GM12878 (cell line): ENCODE data around the gene CNGB1. TPM values are rescaled to one million over a fixed set of nuclear protein-coding genes. Genes with fewer than 3 reads are reported as not detected.

Experiments used
- ATAC-seq: fragments of 200-7000 bp; cut with Tn5 transposase; 3 replicates; pipeline ENCODE4 v1.9.1; 2020; ENCODE audit warnings: mild to moderate bottlenecking, moderate library complexity
- BruUV-seq: library from RNA; stranded (reverse); fragments of 400-500 nt; replicated peaks from 2 replicates; lab custom pipeline; 2021; lab: Mats Ljungman, UMichigan
- CTCF ChIA-PET: fragments of 300-600 bp; sonication (Branson Sonifier 250); formaldehyde crosslinking; extraction: SDS; loops from one replicate; lab custom pipeline; 2021; ENCODE audit warnings: inconsistent platforms; lab: Yijun Ruan, JAX
- POLR2A ChIA-PET: fragments of 350-600 bp; formaldehyde crosslinking; extraction: SDS; loops from one replicate; lab custom pipeline; 2021; ENCODE audit warnings: inconsistent platforms; lab: Charles Lee
- RAD21 ChIA-PET: fragments of 300-600 bp; sonication (Branson Sonifier 250); formaldehyde crosslinking; loops from one replicate; lab custom pipeline; 2023; ENCODE audit warnings: antibody characterized with exemption; ENCODE audit not compliant: unreplicated experiment; lab: Charles Lee
- SMC1A ChIA-PET: fragments of 300-600 bp; sonication (Branson Sonifier 250); formaldehyde crosslinking; loops from one replicate; lab custom pipeline; 2023; ENCODE audit not compliant: unreplicated experiment, uncharacterized antibody; lab: Charles Lee
- DNase-seq: peaks from one replicate; pipeline ENCODE4 v3.0.0-alpha.2; 2011; ENCODE audit warnings: low read depth, low spot score
- FAIRE-seq: peaks from 3 replicates; lab custom pipeline; 2011; peaks lifted over from hg19 to GRCh38; lab: Jason Lieb, UNC
- H2AFZ ChIP-seq: 2 replicates; pipeline ENCODE4 v1.6.0; 2011; ENCODE audit warnings: low read depth, low read length, control low read depth; ENCODE audit not compliant: control insufficient read depth
- H3K27ac ChIP-seq: 2 replicates; pipeline ENCODE4 v1.5.1; 2011; ENCODE audit warnings: control low read depth; ENCODE audit not compliant: control insufficient read depth, insufficient read depth
- H3K27me3 ChIP-seq, 2 experiments: replicated peaks in 1 of 2; 2 replicates each; pipeline versions ENCODE4 v1.6.0 to v1.6.1; 2011; ENCODE audit warnings: low read length in 1 of 2; ENCODE audit not compliant: control insufficient read depth in 2 of 2, insufficient read depth in 2 of 2
- H3K36me3 ChIP-seq, 2 experiments: 2 replicates each; pipeline ENCODE4 v1.5.1; 2011; ENCODE audit warnings: low read length in 1 of 2; ENCODE audit not compliant: control insufficient read depth in 2 of 2, insufficient read depth in 2 of 2
- H3K4me1 ChIP-seq: 2 replicates; pipeline ENCODE4 v1.6.1; 2011; ENCODE audit warnings: mild to moderate bottlenecking, low read length, moderate library complexity, mixed read lengths; ENCODE audit not compliant: control insufficient read depth, insufficient read depth
- H3K4me2 ChIP-seq: 2 replicates; pipeline ENCODE4 v1.6.0; 2011; ENCODE audit warnings: control low read depth; ENCODE audit not compliant: control insufficient read depth, insufficient read depth
- H3K4me3 ChIP-seq: fragments of 200-600 bp; sonication (generic); 2 replicates; pipeline ENCODE4 v1.5.1; 2016
- H3K79me2 ChIP-seq: 2 replicates; pipeline ENCODE4 v1.6.0; 2011; ENCODE audit warnings: low read length; ENCODE audit not compliant: control insufficient read depth, insufficient read depth
- H3K9ac ChIP-seq: 2 replicates; pipeline ENCODE4 v1.8.0; 2011; ENCODE audit warnings: low read length, control low read depth, mixed read lengths; ENCODE audit not compliant: control insufficient read depth, insufficient read depth
- H3K9me3 ChIP-seq: replicated peaks from 3 replicates; pipeline ENCODE4 v1.5.1; 2011; ENCODE audit warnings: mild to moderate bottlenecking, low read length; ENCODE audit not compliant: control insufficient read depth, insufficient read depth
- H4K20me1 ChIP-seq: 2 replicates; pipeline ENCODE4 v1.6.0; 2011; ENCODE audit not compliant: control insufficient read depth, insufficient read depth
- ATF3 ChIP-seq: IDR thresholded peaks from 2 replicates; pipeline ENCODE4 v1.6.1; 2011; ENCODE audit warnings: low read depth, mild to moderate bottlenecking, low read length, moderate library complexity, borderline replicate concordance; ENCODE audit errors: extremely low read depth
- BACH1 ChIP-seq: fragments of 450-650 bp; IDR thresholded peaks from 2 replicates; pipeline ENCODE4 v1.6.1; 2017; ENCODE audit warnings: mild to moderate bottlenecking, borderline replicate concordance
- CHD2 ChIP-seq: IDR thresholded peaks from 2 replicates; pipeline ENCODE4 v1.6.1; 2011; ENCODE audit warnings: low read depth, low read length, improper control_type of control experiment, borderline replicate concordance
- CTCF ChIP-seq, 3 experiments: IDR thresholded peaks in 2 of 3; conservative IDR thresholded peaks in 1 of 3; 2 replicates each; pipeline ENCODE4 v1.5.1; 2011; ENCODE audit warnings: low read depth in 3 of 3, low read length in 3 of 3, mild to moderate bottlenecking in 3 of 3, control low read depth in 2 of 3, moderate library complexity in 2 of 3, inconsistent platforms in 1 of 3, mixed read lengths in 1 of 3; ENCODE audit not compliant: control insufficient read depth in 2 of 3, insufficient read depth in 1 of 3; ENCODE audit errors: extremely low read depth in 1 of 3
- EED ChIP-seq: sonication (generic); IDR thresholded peaks from 2 replicates; pipeline ENCODE4 v1.6.1; 2016; ENCODE audit warnings: antibody characterized with exemption, low read depth
- ELK1 ChIP-seq: IDR thresholded peaks from 2 replicates; pipeline ENCODE4 v1.6.1; 2012; ENCODE audit warnings: low read depth, low read length, improper control_type of control experiment
- IKZF2 ChIP-seq, 2 experiments: fragments of 450-650 bp; IDR thresholded peaks; 2 replicates each; pipeline ENCODE4 v1.6.1; 2017; ENCODE audit warnings: mild to moderate bottlenecking in 2 of 2, moderate library complexity in 2 of 2
- JUNB ChIP-seq: IDR thresholded peaks from 2 replicates; pipeline ENCODE4 v1.6.1; 2016; ENCODE audit warnings: antibody characterized with exemption, mild to moderate bottlenecking
- NR2C1 ChIP-seq: fragments of 450-650 bp; IDR thresholded peaks from 2 replicates; pipeline ENCODE4 v1.6.1; 2017; ENCODE audit warnings: antibody characterized with exemption, mild to moderate bottlenecking, moderate library complexity
- PAX8 ChIP-seq: fragments of 450-650 bp; IDR thresholded peaks from 2 replicates; pipeline ENCODE4 v1.6.1; 2017; ENCODE audit warnings: mild to moderate bottlenecking, moderate library complexity
- POLR2AphosphoS2 ChIP-seq: IDR thresholded peaks from 2 replicates; pipeline ENCODE4 v1.6.1; 2011; ENCODE audit warnings: low read depth, mild to moderate bottlenecking, low read length, improper control_type of control experiment, moderate library complexity
- RBBP5 ChIP-seq: fragments of 200-600 bp; sonication (generic); conservative IDR thresholded peaks from 2 replicates; pipeline ENCODE4 v1.6.1; 2016
- SREBF1 ChIP-seq: IDR thresholded peaks from 2 replicates; pipeline ENCODE4 v1.6.1; 2012; ENCODE audit warnings: mild to moderate bottlenecking, low read length
- TAF1 ChIP-seq: IDR thresholded peaks from 2 replicates; pipeline ENCODE4 v1.6.1; 2011; ENCODE audit warnings: mild to moderate bottlenecking, low read depth, low read length, borderline replicate concordance
- TCF3 ChIP-seq: IDR thresholded peaks from 2 replicates; pipeline ENCODE4 v1.6.1; 2012; ENCODE audit warnings: low read depth, mild to moderate bottlenecking, low read length, borderline replicate concordance; ENCODE audit not compliant: insufficient read depth
- ZNF384 ChIP-seq: IDR thresholded peaks from 2 replicates; pipeline ENCODE4 v1.6.1; 2012; ENCODE audit warnings: low read depth, mild to moderate bottlenecking, low read length, improper control_type of control experiment, borderline replicate concordance
- ZZZ3 ChIP-seq: IDR thresholded peaks from 2 replicates; pipeline ENCODE4 v1.6.1; 2011; ENCODE audit warnings: low read depth; ENCODE audit not compliant: control insufficient read depth, insufficient read length
- WGBS: methylation state at CpG from one replicate; pipeline ENCODE4 v1.1.6; 2016; ENCODE audit warnings: low lambda C conversion rate; ENCODE audit not compliant: insufficient replicate concordance, insufficient coverage; ENCODE audit errors: missing lambda C conversion rate; 5-methylcytosine and 5-hydroxymethylcytosine counted together
- in situ Hi-C: fragments of 300-500 bp; cut with MboI; formaldehyde crosslinking; loops from 9 replicates; pipeline ENCODE4 v1.14.3; 2018; ENCODE audit warnings: mixed read lengths
- intact Hi-C: fragments of 100-400 bp; cut with micrococcal nuclease; formaldehyde crosslinking; loops from one replicate; pipeline ENCODE4 v1.14.2; 2022; ENCODE audit not compliant: unreplicated experiment
- polyA plus RNA-seq, 11 experiments: library from polyadenylated mRNA; depleted of rRNA in 4 of 11; unstranded in 6 of 11; stranded (reverse) in 5 of 11; fragments of >200 nt; fragmentation: Nextera tagmentation in 4 of 11; fragmentation: Illumina TruSeq in 1 of 11; extraction: Ambion mirVana in 4 of 11; extraction: Trizol in 1 of 11; gene quantifications; 1 replicate in 1 of 11; 2 replicates in 10 of 11; pipeline versions ENCODE4 v1.2.1 to v1.2.3, GENCODE V29; 2011 to 2016; ENCODE audit warnings: inconsistent platforms in 2 of 11, missing spikeins in 2 of 11, low read depth in 1 of 11
- total RNA-seq, 4 experiments: library from RNA; depleted of rRNA in 3 of 4; stranded (reverse); fragments of >200 nt in 3 of 4; fragmentation: Illumina TruSeq in 1 of 4; extraction: Trizol in 1 of 4; gene quantifications; 2 replicates each; pipeline versions ENCODE4 v1.2.1 to v1.2.3, GENCODE V29; 2013 to 2021
- TF ChIP-seq, protein P1 (sequence below): IDR thresholded peaks from 2 replicates; pipeline ENCODE4 v1.6.1; 2012; ENCODE audit warnings: low read depth, low read length, improper control_type of control experiment

The CNGB1 gene
- total and polyA plus RNA-seq, 10 of the 15 experiments (the other 5 are each of a cell fraction or from before 2014, with no cell fraction given) = 0.03 TPM; not detected in 9

GRCh38 chr16:57960826-57961472, 10.0 kb downstream of the CNGB1 start (continued):
- TF ChIP-seq ATF3 (no peak), PAX8 (no peak), ZZZ3 (no peak)
- TF ChIP-seq, protein P1, sequence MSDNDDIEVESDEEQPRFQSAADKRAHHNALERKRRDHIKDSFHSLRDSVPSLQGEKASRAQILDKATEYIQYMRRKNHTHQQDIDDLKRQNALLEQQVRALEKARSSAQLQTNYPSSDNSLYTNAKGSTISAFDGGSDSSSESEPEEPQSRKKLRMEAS = no peak

DNA sequence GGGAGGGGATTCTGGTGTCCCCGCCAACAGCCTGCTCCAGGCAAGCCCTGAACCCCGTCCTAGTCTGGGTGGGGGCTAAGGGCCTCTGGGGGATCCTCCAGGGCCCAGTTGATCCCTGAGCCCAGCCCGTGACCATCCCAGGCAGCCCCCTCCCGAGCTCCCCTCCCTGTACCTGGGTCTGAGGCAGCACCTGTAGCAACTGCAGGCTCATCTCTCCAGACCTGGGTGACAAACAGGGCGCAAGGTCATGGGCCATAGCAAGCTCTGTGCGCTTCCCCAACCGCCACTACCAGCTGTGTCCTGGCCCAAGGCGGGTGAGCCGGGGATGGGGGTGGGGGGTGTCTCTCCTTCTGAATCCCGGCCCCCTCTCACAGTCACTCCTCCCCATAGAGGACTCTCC, 10.6 kb downstream of the CNGB1 start:
- SMC1A ChIA-PET = no interaction called here
- Histone ChIP-seq H2AFZ (no peak overlapping the region), H3K4me1 (0 out of 2 replicates have a peak, but pooled peaks cover 2% of the 10 kb centered on the region), H3K4me2 (no peak overlapping the region), H3K4me3 (no peak overlapping the region), H4K20me1 (no peaks in the 10 kb centered on the region), H3K9ac (no peak overlapping the region), H3K36me3 (no peaks in the 10 kb centered on the region), H3K27ac (no peak overlapping the region), H3K27me3 (no peaks in the 10 kb centered on the region), H3K79me2 (no peaks in the 10 kb centered on the region), H3K9me3 (no peaks in the 10 kb centered on the region)
- 13% methylated on average over 9 of the region's 10 CpGs for WGBS
- POLR2A ChIA-PET = no interaction called here
- RAD21 ChIA-PET = no interaction called here
- in situ Hi-C loops = no loop called here
- TF ChIP-seq BACH1 = no peak
- TF ChIP-seq JUNB = no peak
- no peak for TF ChIP-seq NR2C1
- no peak for TF ChIP-seq ZNF384
- TF ChIP-seq TCF3 = no peak
- TF ChIP-seq POLR2AphosphoS2 = no peak
- TF ChIP-seq TAF1 = no peak
- TF ChIP-seq CTCF (IDR thresholded peaks at IDR 0.05 in 2 of 3, conservative IDR thresholded peaks at IDR 0.05 in 1 of 3; ENCODE audit: control insufficient read depth in 2 of 3, extremely low read depth in 1 of 3, insufficient read depth in 1 of 3, low read depth in 3 of 3, low read length in 3 of 3) = no peak
- no peak for TF ChIP-seq ELK1
- no peak for TF ChIP-seq CHD2
- no peak for TF ChIP-seq IKZF2 (IDR thresholded peaks at IDR 0.05)
- no peak for TF ChIP-seq SREBF1
- TF ChIP-seq RBBP5 = no peak
- TF ChIP-seq EED = no peak
- intact Hi-C loops = no loop called here
- ATAC-seq (no peak), DNase-seq (no peak), FAIRE-seq (no peak)
- CTCF ChIA-PET = no interaction called here
- BruUV-seq = no TSS peak
